ENCODE results near the gene FOXA3. TPM values are rescaled to one million over a fixed set of nuclear protein-coding genes. Genes with fewer than 3 reads are reported as not detected.

Gene FOXA3
- under 1 TPM in 1 of 2 donors, not detected in 1; 0.19 TPM for total RNA-seq

GRCh38 chr19:45863840-45864628 is at the start of gene FOXA3:
Gene FOXA3, plus strand, starts transcription at chr19:45864326. Its CDS starts 131 bp downstream, at chr19:45864457.
- Mint-ChIP-seq H3K27ac (peak within 1 kb of the TSS; percentile 81 to 95), H3K9me3 (no peaks in the 10 kb centered on the region), H3K36me3 (peaks cover 4% of the 10 kb centered on the region), H3K27me3 (peaks cover 9 to 18% of the 10 kb centered on the region in 2 donors), H3K4me3 (peak within 1 kb of the TSS; percentile 95), H3K4me1 (ENCODE audit: low read depth in 2 of 2) (peaks cover 19 to 21% of the 10 kb centered on the region in 2 donors)
- peak; percentile 80 for DNase-seq (ENCODE audit: low spot score)
- peak; percentile 56 to 72 for ATAC-seq

- H3K4me1 Mint-ChIP-seq (ENCODE audit: low read depth in 2 of 2): peaks cover 4 to 5% of the 10 kb centered on the region in 2 donors
- no peaks in the 10 kb centered on the region for H3K36me3 Mint-ChIP-seq
- DNase-seq (ENCODE audit: low spot score): no peak
- ATAC-seq: no peak
- H3K9me3 Mint-ChIP-seq: no peaks in the 10 kb centered on the region
- H3K27me3 Mint-ChIP-seq: peaks cover 0 to 4% of the 10 kb centered on the region in 2 donors
- H3K4me3 Mint-ChIP-seq: no peak within 1 kb of the TSS
- no peak within 1 kb of the TSS for H3K27ac Mint-ChIP-seq
Observed at GRCh38 chr19:45814851-45815480, 49.2 kb upstream of the FOXA3 start, which contains the start of gene RSPH6A. Gene RSPH6A, minus strand, starts transcription at chr19:45815308. Its CDS starts 132 bp downstream, at chr19:45815176.

GRCh38 chr19:45815481-45816216 is 48.5 kb upstream of the FOXA3 start:
- Mint-ChIP-seq H3K36me3 (no peaks in the 10 kb centered on the region), H3K4me3 (no peak overlapping the region), H3K9me3 (no peaks in the 10 kb centered on the region), H3K27me3 (peaks cover 0 to 4% of the 10 kb centered on the region in 2 donors), H3K27ac (no peak overlapping the region), H3K4me1 (ENCODE audit: low read depth in 2 of 2) (peaks cover under 1 to 5% of the 10 kb centered on the region in 2 donors)
- DNase-seq (ENCODE audit: low spot score) (peak; percentile 58), ATAC-seq (no peak)

GRCh38 chr19:45816236-45817009 is 47.7 kb upstream of the FOXA3 start:
- H3K9me3 Mint-ChIP-seq: no peaks in the 10 kb centered on the region
- DNase-seq (ENCODE audit: low spot score) (peak; percentile 58), ATAC-seq (no peak)
- H3K4me1 Mint-ChIP-seq (ENCODE audit: low read depth in 2 of 2): peaks cover 0 to 5% of the 10 kb centered on the region in 2 donors
- no peaks in the 10 kb centered on the region for H3K36me3 Mint-ChIP-seq
- H3K27me3 Mint-ChIP-seq: peaks cover 0 to 4% of the 10 kb centered on the region in 2 donors
- H3K27ac Mint-ChIP-seq: no peak overlapping the region
- no peak overlapping the region for H3K4me3 Mint-ChIP-seq

- peaks cover 0 to 4% of the 10 kb centered on the region in 2 donors for H3K27me3 Mint-ChIP-seq
- H3K4me1 Mint-ChIP-seq (ENCODE audit: low read depth in 2 of 2): peaks cover 0 to 5% of the 10 kb centered on the region in 2 donors
- no peak overlapping the region for H3K4me3 Mint-ChIP-seq
- H3K27ac Mint-ChIP-seq: no peak overlapping the region
- no peaks in the 10 kb centered on the region for H3K9me3 Mint-ChIP-seq
- peak; percentile 95 for DNase-seq (ENCODE audit: low spot score)
- peak; percentile 95 for ATAC-seq
- H3K36me3 Mint-ChIP-seq: no peaks in the 10 kb centered on the region
Observed at GRCh38 chr19:45817010-45817724, 47.0 kb upstream of the FOXA3 start.

- Mint-ChIP-seq H3K27ac (no peak overlapping the region), H3K4me3 (no peak overlapping the region), H3K4me1 (ENCODE audit: low read depth in 2 of 2) (peaks cover 0 to 5% of the 10 kb centered on the region in 2 donors), H3K27me3 (peaks cover 0 to 4% of the 10 kb centered on the region in 2 donors), H3K9me3 (no peaks in the 10 kb centered on the region), H3K36me3 (no peaks in the 10 kb centered on the region)
- ATAC-seq (no peak), DNase-seq (ENCODE audit: low spot score) (peak; percentile 51)
Observed at GRCh38 chr19:45817725-45818301, 46.3 kb upstream of the FOXA3 start.

GRCh38 chr19:45819769-45820168 is 44.4 kb upstream of the FOXA3 start:
- Mint-ChIP-seq H3K4me3 (no peak overlapping the region), H3K4me1 (ENCODE audit: low read depth in 2 of 2) (peaks cover 5% of the 10 kb centered on the region in 2 donors), H3K9me3 (no peaks in the 10 kb centered on the region), H3K27me3 (no peaks in the 10 kb centered on the region), H3K36me3 (no peaks in the 10 kb centered on the region), H3K27ac (no peak overlapping the region)
- no peak for DNase-seq (ENCODE audit: low spot score)
- no peak for ATAC-seq

- no peaks in the 10 kb centered on the region for H3K9me3 Mint-ChIP-seq
- no peaks in the 10 kb centered on the region for H3K36me3 Mint-ChIP-seq
- no peak overlapping the region for H3K27ac Mint-ChIP-seq
- peaks cover 5% of the 10 kb centered on the region in 2 donors for H3K4me1 Mint-ChIP-seq (ENCODE audit: low read depth in 2 of 2)
- no peak for ATAC-seq
- H3K4me3 Mint-ChIP-seq: no peak overlapping the region
- H3K27me3 Mint-ChIP-seq: no peaks in the 10 kb centered on the region
- peak; percentile 42 for DNase-seq (ENCODE audit: low spot score)
Observed at GRCh38 chr19:45820413-45821102, 43.6 kb upstream of the FOXA3 start.

GRCh38 chr19:45821103-45821521 is 43.0 kb upstream of the FOXA3 start:
- H3K27ac Mint-ChIP-seq: peak overlapping the region in 1 of 2 donors; percentile 29
- H3K36me3 Mint-ChIP-seq: no peaks in the 10 kb centered on the region
- H3K9me3 Mint-ChIP-seq: no peaks in the 10 kb centered on the region
- ATAC-seq: no peak
- DNase-seq (ENCODE audit: low spot score): no peak
- H3K4me1 Mint-ChIP-seq (ENCODE audit: low read depth in 2 of 2): peaks cover 5% of the 10 kb centered on the region in 2 donors
- no peak overlapping the region for H3K4me3 Mint-ChIP-seq
- no peaks in the 10 kb centered on the region for H3K27me3 Mint-ChIP-seq

GRCh38 chr19:45821570-45821969 is 42.6 kb upstream of the FOXA3 start:
- no peak for DNase-seq (ENCODE audit: low spot score)
- H3K27me3 Mint-ChIP-seq: no peaks in the 10 kb centered on the region
- H3K9me3 Mint-ChIP-seq: no peaks in the 10 kb centered on the region
- no peaks in the 10 kb centered on the region for H3K36me3 Mint-ChIP-seq
- H3K27ac Mint-ChIP-seq: peak overlapping the region in 1 of 2 donors; percentile 29
- H3K4me1 Mint-ChIP-seq (ENCODE audit: low read depth in 2 of 2): peaks cover 5% of the 10 kb centered on the region in 2 donors
- H3K4me3 Mint-ChIP-seq: no peak overlapping the region
- no peak for ATAC-seq

- Mint-ChIP-seq H3K27me3 (no peaks in the 10 kb centered on the region), H3K4me1 (ENCODE audit: low read depth in 2 of 2) (peaks cover 0 to 8% of the 10 kb centered on the region in 2 donors), H3K36me3 (peaks cover 6% of the 10 kb centered on the region), H3K4me3 (no peak overlapping the region), H3K9me3 (no peaks in the 10 kb centered on the region), H3K27ac (no peak overlapping the region)
- ATAC-seq: no peak
- DNase-seq (ENCODE audit: low spot score): no peak
Observed at GRCh38 chr19:45822716-45823115, 41.4 kb upstream of the FOXA3 start.

GRCh38 chr19:45823182-45823581 is 40.9 kb upstream of the FOXA3 start:
- Mint-ChIP-seq H3K4me3 (no peak overlapping the region), H3K36me3 (peaks cover 8% of the 10 kb centered on the region), H3K4me1 (ENCODE audit: low read depth in 2 of 2) (peaks cover 0 to 8% of the 10 kb centered on the region in 2 donors), H3K27ac (no peak overlapping the region), H3K27me3 (no peaks in the 10 kb centered on the region), H3K9me3 (no peaks in the 10 kb centered on the region)
- ATAC-seq: no peak
- DNase-seq (ENCODE audit: low spot score): no peak

Measured in natural killer cell treated with Interleukin-12 subunit alpha and Interleukin-12 subunit beta and Interleukin-15 and Interleukin-18, amount 100 ng/mL, for 72 hours (primary cell).